ENCODE measurements around the gene BBC3.

The BBC3 gene

DNA sequence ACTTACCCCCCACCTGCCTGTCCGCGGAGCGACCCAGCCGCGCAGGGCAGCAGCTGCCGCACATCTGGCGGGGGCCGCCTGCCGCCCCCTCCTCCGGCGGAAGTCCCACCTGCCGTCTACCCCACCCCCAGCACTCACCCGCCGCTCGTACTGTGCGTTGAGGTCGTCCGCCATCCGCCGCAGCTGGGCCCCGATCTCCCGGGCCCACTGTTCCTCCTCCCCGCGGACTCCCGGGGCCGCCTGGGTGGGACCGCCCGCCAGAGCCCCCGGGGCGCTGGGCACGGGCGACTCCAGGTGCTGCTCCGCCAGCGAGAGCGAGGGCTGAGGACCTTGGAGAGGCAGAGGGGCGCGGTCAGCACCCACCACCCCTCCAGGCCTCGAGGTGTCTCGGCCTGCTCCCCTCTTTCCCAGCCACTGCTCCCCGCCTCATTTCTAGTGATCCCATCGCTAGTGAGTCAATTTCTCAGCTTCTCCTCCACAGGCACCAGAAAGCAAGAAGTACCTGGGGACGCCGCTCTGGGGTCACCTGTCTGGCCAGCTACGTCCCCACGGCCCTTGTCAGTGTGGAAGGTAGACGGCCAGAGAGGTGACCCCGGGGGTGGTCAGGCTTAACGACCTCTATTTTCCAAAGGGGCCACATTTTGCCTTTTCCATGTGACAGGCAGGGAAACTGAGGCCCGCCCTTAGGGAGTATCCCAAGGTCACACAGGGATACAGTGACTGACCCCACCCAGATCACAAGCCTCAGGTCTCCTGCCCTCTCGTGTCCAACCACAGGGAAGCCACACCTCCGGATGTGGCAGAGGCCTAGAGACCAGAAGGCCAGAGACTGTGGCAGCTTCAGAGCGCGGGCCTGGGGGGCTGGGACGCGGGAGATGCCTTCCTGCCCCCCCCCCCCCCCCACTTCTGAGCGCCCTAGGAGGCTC is 4.3 kb downstream of the BBC3 start:
- TF ChIP-seq, protein P1, sequence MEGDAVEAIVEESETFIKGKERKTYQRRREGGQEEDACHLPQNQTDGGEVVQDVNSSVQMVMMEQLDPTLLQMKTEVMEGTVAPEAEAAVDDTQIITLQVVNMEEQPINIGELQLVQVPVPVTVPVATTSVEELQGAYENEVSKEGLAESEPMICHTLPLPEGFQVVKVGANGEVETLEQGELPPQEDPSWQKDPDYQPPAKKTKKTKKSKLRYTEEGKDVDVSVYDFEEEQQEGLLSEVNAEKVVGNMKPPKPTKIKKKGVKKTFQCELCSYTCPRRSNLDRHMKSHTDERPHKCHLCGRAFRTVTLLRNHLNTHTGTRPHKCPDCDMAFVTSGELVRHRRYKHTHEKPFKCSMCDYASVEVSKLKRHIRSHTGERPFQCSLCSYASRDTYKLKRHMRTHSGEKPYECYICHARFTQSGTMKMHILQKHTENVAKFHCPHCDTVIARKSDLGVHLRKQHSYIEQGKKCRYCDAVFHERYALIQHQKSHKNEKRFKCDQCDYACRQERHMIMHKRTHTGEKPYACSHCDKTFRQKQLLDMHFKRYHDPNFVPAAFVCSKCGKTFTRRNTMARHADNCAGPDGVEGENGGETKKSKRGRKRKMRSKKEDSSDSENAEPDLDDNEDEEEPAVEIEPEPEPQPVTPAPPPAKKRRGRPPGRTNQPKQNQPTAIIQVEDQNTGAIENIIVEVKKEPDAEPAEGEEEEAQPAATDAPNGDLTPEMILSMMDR (IDR thresholded peaks at IDR 0.05; ENCODE audit: control insufficient read depth, insufficient read depth, low read depth, low read length, missing control alignments) = no peak
- peak overlapping the region; percentile 93 for H3K4me3 ChIP-seq (ENCODE audit: control insufficient read depth, low read depth, low read length)
- no peak for DNase-seq (ENCODE audit: low read depth)

DNA sequence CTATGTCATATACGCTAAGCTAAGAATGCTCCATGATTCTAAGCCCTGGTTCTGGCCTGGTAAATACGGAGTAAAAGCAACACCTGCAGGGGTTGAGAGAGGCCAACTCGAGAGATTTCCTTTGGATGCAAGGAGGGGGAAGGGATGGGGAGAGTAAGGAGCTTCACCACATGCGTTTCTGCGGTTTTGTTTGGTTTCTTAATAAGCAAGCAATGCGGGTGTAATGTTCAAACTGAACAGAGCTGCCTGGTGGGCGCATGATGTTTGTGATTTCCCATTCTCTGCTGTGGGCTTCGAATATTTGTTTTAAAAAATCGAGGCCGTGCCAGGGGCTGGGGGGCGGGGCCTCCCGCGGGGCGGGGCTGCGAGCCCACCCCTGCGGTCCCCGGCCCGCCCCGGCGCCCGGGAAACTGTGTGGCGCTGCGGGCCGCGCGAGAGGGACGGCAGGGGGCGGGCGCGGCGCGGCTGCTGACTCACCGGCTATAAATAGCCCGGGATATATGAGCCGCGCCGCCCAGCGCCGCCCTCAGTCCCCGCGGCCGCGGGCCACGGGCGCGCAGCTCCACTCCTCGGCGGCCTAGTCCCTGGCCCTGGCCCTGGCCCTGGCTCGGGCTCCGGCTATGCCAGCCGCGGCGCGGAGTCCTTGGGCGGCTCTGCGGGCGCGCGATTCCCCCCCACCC is 5.1 kb downstream of the BBC3 start:
- H3K4me3 ChIP-seq (ENCODE audit: control insufficient read depth, low read depth, low read length) = peak overlapping the region; percentile 93
- DNase-seq (ENCODE audit: low read depth) = no peak
- TF ChIP-seq, protein P1 (IDR thresholded peaks at IDR 0.05; ENCODE audit: control insufficient read depth, insufficient read depth, low read depth, low read length, missing control alignments) = no peak

DNA sequence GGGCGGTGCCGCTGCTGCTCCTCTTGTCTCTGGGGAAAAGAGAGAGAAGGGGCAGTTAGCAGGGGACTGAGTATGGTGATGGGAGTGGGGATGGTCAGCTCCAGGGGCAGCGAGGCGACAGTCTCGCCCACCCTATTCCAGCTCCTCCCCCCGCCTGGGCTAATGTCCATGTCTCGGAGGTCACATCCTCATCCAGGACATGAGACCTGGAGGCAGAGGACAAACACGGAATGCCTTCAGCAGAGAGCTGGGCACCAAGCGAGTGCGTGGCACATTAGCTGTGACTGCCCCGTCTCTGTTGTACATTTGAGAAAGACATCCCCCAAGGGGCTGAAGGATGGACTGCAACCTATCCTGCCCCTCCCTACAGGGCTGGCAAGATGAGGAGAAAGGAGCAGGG is 9.1 kb downstream of the BBC3 start:
- no peak for DNase-seq (ENCODE audit: low read depth)
- H3K4me3 ChIP-seq (ENCODE audit: control insufficient read depth, low read depth, low read length) = no peak overlapping the region
- TF ChIP-seq, protein P1 (IDR thresholded peaks at IDR 0.05; ENCODE audit: control insufficient read depth, insufficient read depth, low read depth, low read length, missing control alignments) = no peak

DNA sequence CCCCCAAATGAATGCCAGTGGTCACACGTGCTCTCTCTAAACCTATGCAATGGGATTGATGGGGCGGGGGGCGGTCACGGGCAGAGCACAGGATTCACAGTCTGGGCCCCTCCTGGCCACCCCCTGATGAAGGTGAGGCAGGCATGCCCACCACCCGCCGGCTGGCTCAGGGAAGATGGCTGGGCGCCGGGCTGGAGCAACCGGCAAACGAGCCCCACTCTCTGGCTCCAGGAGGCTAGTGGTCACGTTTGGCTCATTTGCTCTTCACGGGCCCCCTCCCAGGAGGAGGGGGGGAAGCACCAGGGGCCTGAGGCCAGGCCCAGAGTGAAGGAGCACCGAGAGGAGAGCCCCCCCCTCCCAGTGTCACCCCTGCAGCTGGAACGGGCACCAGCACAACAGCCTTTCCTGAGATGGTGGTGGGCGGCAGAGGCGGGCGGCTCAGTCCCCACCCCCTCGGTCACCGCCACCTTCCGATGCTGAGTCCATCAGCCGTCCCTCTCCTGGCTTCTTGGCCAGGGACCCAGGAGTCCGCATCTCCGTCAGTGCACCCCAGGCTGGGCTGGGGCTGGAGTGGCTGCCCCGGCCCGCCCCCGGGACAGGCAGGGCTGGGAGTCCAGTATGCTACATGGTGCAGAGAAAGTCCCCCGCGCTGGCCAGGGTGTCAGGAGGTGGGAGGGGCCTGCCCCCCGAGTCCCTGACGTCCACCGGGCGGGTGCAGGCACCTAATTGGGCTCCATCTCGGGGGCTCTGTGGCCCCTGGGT is 9.7 kb downstream of the BBC3 start:
- TF ChIP-seq, protein P1 (IDR thresholded peaks at IDR 0.05; ENCODE audit: control insufficient read depth, insufficient read depth, low read depth, low read length, missing control alignments) = no peak
- DNase-seq (ENCODE audit: low read depth) = no peak
- no peak overlapping the region for H3K4me3 ChIP-seq (ENCODE audit: control insufficient read depth, low read depth, low read length)

DNA sequence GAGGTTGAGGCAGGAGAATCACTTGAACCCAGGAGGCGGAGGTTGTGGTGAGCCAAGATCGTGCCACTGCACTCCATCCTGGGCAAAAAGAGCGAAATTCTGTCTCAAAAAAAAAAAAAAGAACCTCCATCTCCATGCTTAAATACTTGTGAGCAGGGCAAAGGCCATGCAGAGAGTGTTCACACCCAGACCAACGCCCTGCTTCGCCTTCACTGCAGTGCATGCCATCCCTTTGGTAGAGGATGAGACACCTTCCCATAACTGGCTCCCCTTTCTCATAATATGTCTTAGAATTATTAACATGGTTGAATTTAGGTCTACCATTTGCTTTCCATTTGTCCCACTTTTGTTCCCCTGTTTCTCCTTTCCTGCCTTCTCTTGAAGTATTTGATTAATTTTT is 15.4 kb downstream of the BBC3 start:
- no peak for DNase-seq (ENCODE audit: low read depth)
- H3K4me3 ChIP-seq (ENCODE audit: control insufficient read depth, low read depth, low read length) = no peak overlapping the region
- TF ChIP-seq, protein P1 (IDR thresholded peaks at IDR 0.05; ENCODE audit: control insufficient read depth, insufficient read depth, low read depth, low read length, missing control alignments) = no peak

DNA sequence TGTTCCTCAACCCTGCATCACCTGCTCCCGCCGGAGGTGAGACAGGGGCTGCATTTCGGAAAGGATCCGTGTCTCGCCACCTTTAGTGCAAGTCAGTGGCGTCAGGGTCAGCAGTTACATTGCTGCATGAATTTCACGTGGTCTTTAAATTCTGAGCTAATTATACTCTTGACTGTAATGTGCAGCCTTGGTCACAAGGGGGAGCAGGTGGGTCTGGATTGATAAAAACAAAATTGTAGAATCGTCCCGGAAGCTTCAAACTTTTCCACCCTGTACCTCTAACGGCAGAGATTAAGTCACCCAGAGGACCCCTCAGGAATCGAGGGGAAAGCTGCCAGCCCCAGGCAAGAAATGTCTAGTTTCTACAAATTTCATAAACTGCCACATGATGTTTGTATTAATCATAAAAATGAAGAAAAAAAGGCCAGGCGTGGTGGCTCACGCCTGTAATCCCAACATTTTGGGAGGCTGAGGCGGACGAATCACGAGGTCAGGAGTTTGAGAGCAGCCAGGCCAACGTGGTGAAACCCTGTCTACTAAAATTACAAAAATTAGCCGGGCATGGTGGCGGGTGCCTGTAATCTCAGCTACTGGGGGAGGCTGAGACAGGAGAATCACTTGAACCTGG is 20.2 kb downstream of the BBC3 start:
- no peak for DNase-seq (ENCODE audit: low read depth)
- no peak overlapping the region for H3K4me3 ChIP-seq (ENCODE audit: control insufficient read depth, low read depth, low read length)
- TF ChIP-seq, protein P1 (IDR thresholded peaks at IDR 0.05; ENCODE audit: control insufficient read depth, insufficient read depth, low read depth, low read length, missing control alignments) = peak; percentile 72
